ENCODE results near the gene MTCL1. TPM values are rescaled to one million over a fixed set of nuclear protein-coding genes. Genes with fewer than 3 reads are reported as not detected.

The MTCL1 gene
- total RNA-seq, 6 experiments from 2014 or later: 1.4 to 7.4 (median 3.6) TPM

DNA sequence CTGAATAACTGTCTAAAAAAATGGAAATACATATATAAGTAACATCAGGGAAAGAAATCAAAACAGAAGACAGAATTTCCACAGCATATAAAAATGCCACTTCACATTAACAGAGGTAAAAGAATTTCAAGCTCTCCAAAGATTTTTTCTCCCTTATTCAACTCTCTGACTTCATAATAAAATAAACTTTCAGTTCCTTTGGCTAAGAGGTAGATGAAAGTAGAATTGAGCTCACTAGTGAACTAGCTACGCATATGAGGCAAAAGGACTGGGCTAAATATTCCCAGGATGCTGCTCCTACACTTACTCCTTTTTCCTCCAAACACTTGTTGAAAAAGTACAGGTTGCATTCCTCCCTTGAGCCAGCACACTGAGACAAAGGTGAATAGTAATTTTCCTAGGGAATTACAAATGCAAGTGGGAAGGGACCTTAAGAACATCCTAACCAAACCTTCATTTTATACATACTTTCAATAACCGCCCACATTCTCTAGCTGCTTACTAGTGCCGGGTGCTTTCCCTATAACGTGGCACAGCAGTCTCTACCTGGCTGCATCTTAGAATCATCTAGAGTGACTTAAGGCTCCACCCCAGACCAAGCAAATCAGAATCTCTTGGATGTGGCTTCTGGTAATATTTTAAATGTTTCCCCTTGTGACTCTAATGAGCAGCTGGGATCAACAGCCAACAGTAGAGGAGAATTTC lies 136.6 kb downstream of the MTCL1 start:
- TF ChIP-seq, protein P1, sequence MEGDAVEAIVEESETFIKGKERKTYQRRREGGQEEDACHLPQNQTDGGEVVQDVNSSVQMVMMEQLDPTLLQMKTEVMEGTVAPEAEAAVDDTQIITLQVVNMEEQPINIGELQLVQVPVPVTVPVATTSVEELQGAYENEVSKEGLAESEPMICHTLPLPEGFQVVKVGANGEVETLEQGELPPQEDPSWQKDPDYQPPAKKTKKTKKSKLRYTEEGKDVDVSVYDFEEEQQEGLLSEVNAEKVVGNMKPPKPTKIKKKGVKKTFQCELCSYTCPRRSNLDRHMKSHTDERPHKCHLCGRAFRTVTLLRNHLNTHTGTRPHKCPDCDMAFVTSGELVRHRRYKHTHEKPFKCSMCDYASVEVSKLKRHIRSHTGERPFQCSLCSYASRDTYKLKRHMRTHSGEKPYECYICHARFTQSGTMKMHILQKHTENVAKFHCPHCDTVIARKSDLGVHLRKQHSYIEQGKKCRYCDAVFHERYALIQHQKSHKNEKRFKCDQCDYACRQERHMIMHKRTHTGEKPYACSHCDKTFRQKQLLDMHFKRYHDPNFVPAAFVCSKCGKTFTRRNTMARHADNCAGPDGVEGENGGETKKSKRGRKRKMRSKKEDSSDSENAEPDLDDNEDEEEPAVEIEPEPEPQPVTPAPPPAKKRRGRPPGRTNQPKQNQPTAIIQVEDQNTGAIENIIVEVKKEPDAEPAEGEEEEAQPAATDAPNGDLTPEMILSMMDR (IDR thresholded peaks at IDR 0.05): no peak
- no peak for TF ChIP-seq POLR2A (IDR thresholded peaks at IDR 0.05)
- no peaks in the 10 kb centered on the region for H3K36me3 ChIP-seq
- no peak overlapping the region for H3K27ac ChIP-seq
- H3K9me3 ChIP-seq: no peaks in the 10 kb centered on the region
- H3K27me3 ChIP-seq: no peaks in the 10 kb centered on the region
- no peaks in the 10 kb centered on the region for H3K4me1 ChIP-seq
- H3K4me3 ChIP-seq: no peak overlapping the region
- WGBS (ENCODE audit: insufficient coverage, low coverage, low lambda C conversion rate, missing lambda C conversion rate): 80% methylated on average over 4 of the region's 4 CpGs
- intact Hi-C loops (cut with DNase I): no loop called here
- no peak for DNase-seq
- ATAC-seq: no peak

- H3K4me1 ChIP-seq: no peaks in the 10 kb centered on the region
- no peaks in the 10 kb centered on the region for H3K27me3 ChIP-seq
- ATAC-seq: no peak
- intact Hi-C loops (cut with DNase I): no loop called here
- no peaks in the 10 kb centered on the region for H3K36me3 ChIP-seq
- no peak for DNase-seq
- TF ChIP-seq, protein P1 (IDR thresholded peaks at IDR 0.05): no peak
- TF ChIP-seq POLR2A (IDR thresholded peaks at IDR 0.05): no peak
- H3K27ac ChIP-seq: no peak overlapping the region
- H3K9me3 ChIP-seq: no peaks in the 10 kb centered on the region
- no peak overlapping the region for H3K4me3 ChIP-seq
- WGBS (ENCODE audit: insufficient coverage, low coverage, low lambda C conversion rate, missing lambda C conversion rate): 82% methylated on average over 4 of the region's 5 CpGs
Observed at GRCh38 chr18:8842506-8842905, 137.2 kb downstream of the MTCL1 start.

DNA sequence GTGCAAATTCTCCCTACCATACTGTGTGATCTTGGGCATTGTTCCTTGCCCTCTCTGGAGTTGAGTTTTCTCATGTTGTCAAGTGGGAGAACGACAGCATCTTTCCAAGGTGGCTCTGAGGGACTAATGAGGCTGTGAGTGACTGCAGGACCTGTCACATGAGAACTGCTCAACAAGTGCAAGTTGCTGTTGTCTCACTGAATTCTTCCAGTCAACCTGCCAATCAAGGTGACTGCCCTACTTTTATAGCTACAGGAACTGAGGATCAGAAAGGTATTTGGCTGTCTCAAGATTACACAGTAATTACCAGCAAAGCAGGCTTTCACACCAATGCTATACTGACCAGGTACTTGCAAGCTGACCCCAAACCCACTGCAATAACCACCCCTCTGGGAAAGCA lies 137.6 kb downstream of the MTCL1 start:
- no peaks in the 10 kb centered on the region for H3K27me3 ChIP-seq
- ATAC-seq (no peak), DNase-seq (no peak)
- intact Hi-C loops (cut with DNase I): no loop called here
- H3K27ac ChIP-seq: no peak overlapping the region
- no peaks in the 10 kb centered on the region for H3K4me1 ChIP-seq
- WGBS (ENCODE audit: insufficient coverage, low coverage, low lambda C conversion rate, missing lambda C conversion rate): no CpG with 5 or more reads among the region's 1 CpG
- H3K9me3 ChIP-seq: no peaks in the 10 kb centered on the region
- no peak overlapping the region for H3K4me3 ChIP-seq
- H3K36me3 ChIP-seq: no peaks in the 10 kb centered on the region
- TF ChIP-seq, protein P1 (IDR thresholded peaks at IDR 0.05): no peak
- TF ChIP-seq POLR2A (IDR thresholded peaks at IDR 0.05): no peak

GRCh38 chr18:8844721-8845148 lies 139.4 kb downstream of the MTCL1 start:
- 84% methylated on average over 6 of the region's 16 CpGs for WGBS (ENCODE audit: insufficient coverage, low coverage, low lambda C conversion rate, missing lambda C conversion rate)
- Histone ChIP-seq H3K36me3 (no peaks in the 10 kb centered on the region), H3K27me3 (no peaks in the 10 kb centered on the region), H3K9me3 (no peaks in the 10 kb centered on the region), H3K27ac (no peak overlapping the region), H3K4me3 (no peak overlapping the region), H3K4me1 (no peaks in the 10 kb centered on the region)
- no peak for DNase-seq
- intact Hi-C loops (cut with DNase I): no loop called here
- no peak for ATAC-seq
- TF ChIP-seq POLR2A (IDR thresholded peaks at IDR 0.05): no peak
- TF ChIP-seq, protein P1 (IDR thresholded peaks at IDR 0.05): no peak

Data from right lobe of liver (tissue), 6 donors.